HG02571 (cell line): ENCODE measurements around the gene MIEF1.

ENCODE experiments used
- ATAC-seq: cut with Tn5 transposase; IDR thresholded peaks from one replicate; pipeline ENCODE4 v1.9.1; 2021; ENCODE audit warnings: mild to moderate bottlenecking, moderate library complexity; ENCODE audit not compliant: unreplicated experiment

The MIEF1 gene

DNA sequence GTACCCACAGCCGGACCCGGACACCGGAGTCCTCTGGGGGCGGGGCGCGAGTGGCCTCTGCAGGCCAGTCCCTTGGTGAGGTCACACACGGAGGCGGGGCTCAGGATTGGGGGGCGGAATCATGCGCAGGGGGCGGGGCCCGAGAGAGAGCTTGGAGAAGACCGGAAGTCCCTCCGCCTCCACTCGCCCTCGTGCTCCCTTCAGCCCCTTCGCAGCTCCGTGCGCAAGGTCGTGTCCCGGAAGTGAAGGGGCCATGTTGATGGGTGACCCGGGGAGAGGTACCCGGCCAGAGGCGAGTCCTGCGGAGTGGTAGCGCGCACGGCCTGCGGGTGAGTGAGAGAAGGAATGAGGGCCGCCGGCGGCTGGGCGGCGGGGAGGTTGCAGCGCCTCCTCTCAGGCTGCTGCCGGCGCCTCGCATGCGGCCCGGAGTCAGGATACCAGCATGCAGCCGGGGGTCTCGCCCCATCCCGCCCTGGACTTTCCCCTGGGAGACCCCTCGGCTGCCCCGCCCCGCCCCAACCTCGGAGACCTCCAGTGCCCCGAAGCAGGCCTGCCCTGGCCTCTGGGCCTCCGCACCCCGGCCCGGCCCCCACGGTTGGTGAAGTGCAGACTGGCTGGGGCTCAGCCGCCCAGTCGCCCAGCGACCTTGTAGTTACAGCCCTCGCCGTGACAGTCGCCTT is at the start of gene MIEF1:
Gene MIEF1, plus strand, starts transcription at position 182 of the 680 bp plus-strand sequence. CDS start 9,005 bp downstream, outside the sequence.
- ATAC-seq, result peak; percentile 86

DNA sequence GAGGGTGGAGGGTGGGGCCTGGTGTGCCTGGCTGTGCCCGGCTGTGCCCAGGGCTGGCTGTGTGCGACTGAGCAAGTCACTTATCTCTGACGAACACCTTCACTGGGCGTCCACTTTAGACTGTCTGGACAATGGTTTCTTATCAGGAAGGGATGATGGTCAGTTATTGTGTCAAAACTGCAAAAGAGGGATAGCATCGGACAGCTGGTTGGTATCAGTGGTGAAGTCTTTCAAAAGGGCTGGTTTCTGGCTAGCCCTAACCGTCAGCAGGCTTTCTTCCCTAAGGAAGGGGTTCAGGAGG is 49.4 kb upstream of the MIEF1 start:
- ATAC-seq, result no peak

DNA sequence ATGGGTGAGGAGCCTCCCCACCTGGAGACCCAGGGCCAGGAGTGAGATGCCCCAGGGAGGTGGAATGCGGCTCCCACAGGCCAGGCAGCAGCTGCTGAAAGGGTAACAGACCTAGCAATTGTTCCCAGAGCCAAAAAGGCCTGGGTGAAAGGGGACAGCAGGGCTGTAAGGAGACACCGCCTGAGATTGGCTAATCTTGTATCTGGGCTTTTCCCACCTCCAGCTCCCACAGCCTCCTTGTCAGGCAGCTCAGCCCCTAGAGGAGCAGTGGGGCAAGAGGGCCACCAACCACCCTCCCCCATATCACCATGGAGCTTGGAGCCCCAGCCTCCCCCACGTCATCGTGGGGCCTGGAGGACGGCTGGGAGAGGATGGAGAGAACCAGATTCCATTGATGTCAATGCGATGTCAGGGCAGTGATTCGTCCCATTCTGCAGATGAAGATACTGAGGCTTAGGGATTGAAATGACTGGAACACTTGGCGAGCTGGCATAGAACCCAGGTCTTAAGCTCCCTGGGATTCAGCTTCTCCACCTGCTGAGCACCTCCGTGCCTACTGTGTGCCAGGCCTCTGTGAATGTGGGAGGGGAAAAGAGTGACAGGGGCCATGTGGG is 48.2 kb upstream of the MIEF1 start:
- no peak for ATAC-seq

DNA sequence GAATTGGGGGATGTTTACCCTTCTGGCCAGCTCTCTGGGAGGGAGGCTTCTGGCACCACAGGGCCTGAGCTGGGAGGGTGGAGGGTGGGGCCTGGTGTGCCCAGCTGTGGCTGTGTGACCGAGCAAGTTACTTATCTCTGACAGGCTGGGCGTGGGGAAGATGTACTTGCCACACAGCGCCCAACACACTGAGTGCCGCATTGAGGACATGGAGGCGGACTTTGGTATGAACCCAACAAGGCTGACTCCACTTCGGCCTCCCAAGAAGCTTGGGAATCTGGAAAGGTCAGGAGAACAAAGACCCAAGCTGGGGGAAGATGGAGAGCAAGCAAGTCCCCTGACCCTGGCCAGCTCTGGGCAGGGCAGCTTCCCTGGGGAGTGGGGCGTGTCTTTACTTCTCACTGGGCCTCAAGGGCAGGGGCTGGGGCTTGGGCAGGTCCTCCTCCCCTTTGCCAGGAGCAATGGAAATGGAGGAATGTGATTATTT is 47.7 kb upstream of the MIEF1 start:
- ATAC-seq, result no peak

DNA sequence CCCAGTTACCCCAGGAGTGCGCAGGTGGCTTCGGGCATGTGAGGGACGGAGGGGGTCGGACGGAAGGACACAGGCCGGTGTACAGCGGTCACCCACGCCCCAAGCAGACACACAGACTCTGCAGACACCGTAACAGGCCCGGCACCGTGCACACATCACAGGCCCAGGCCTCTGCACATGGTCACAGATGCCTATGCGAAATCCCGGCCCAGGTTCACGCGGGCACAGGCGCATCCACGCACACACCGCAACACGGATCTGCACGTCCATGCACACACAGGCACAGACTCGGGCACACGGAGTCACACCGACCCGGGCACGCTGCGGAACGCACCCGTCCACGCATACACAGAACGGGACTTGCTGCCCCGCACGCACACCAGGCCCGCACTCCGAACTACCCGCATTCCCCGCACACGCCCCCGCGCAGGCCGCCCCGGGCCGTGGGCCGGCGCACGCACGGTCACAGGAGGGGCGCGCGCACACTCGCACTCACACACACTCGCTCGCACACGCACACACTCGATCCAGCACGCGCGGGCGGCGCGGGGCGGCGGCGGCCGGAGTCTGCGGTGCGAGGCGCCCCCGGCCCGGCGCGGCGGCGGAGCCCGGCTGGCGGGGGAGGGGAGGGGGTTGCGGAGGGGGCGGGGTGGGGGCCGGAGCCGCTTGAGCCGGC is 45.4 kb upstream of the MIEF1 start, which contains the start of gene MGAT3:
Gene MGAT3, plus strand, starts transcription at position 491 of the 676 bp plus-strand sequence. CDS start 30,336 bp downstream, outside the sequence.
- ATAC-seq, result no peak

DNA sequence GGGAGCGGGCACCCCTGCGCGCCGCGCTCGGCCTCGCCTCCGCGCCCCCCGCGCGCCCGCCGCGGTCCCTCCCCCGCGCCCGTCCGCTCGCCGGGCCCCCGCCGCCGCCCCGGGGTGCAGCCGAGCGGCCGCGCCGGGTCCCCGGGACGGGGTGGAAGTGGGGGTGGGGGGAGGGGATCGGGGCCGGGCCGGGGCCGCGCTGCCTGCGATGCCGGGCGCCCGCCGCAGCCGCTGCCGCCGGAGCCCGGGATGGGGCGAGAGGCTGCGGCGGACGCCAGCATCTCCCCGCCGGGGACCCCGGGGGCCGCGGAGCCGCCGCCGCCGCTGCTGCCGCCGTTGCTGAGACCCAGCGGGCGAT is 44.9 kb upstream of the MIEF1 start:
- ATAC-seq, result no peak

DNA sequence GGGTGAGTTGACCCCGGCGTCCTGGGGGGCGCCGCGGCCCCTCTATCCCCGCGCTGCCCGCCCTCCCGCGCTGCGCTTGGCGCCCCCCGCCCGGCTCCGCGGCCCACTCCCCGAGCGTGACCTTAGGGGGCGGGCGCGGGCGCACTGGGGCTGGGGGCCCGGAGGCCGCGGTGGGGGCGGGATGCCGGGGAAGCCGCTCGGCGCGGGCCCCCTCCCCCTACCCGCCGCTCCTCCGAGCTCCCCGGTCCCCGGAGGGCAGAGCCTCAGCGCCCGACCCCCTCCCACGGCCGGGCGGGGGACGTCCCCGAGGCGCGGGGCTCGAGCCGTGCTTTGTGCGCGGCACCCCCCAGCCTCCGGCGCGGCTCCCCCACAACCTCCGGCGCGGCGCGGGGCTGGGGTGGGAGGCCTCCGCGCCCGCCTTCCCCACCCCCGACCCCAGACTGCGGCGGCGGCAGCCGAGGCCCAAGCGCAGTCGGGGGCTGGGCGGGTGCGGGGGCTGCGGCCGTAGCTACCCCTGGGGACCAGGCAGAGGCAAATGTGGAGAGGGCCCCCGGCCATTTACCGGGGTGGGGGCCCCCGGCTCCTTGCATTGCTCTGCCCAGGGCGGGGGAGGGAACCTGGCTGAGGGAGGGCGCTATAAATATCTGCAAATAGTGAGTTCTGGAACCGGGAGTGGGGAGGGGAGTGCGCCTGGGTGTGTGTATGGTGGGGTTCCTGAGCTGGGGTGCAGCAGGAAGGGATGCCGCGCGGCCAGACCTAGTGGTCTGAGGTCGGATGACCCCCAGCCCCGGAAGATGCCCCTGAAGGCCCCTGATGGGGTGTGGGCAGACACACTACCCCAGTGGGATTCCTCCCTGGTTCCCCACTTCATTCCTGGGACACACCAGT is 44.3 kb upstream of the MIEF1 start:
- no peak for ATAC-seq

DNA sequence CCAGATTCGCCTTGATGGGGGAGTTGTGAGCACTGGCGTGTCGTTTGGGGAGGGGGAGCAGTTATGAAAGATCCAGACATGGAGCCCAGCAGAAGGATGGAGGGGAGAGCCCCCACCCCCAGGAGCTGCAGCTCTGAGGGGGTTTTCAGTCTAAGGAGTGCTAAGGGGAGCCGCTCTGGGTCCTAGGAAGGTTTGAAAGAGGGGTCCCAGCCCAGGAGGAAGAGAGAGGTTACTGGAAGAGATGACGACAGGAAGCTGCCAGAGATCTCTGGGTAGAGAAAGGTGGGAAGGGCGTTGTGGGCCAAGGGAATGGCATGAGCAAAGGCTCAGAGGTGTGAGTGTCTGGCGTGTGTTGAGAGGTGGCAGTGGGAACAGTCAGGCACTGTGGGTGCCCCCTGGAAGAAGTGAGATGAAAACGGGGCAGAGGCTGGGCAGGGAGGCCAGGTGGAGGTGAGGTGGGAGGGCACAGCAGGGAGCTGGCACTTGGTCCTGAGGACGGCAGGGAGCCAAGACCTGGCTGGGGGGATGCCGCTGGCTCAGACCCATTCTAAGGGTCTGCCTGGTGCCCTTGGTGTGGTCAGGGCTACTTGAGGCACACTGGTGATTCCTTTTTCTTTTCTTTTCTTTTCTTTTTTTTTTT is 43.5 kb upstream of the MIEF1 start:
- no peak for ATAC-seq

DNA sequence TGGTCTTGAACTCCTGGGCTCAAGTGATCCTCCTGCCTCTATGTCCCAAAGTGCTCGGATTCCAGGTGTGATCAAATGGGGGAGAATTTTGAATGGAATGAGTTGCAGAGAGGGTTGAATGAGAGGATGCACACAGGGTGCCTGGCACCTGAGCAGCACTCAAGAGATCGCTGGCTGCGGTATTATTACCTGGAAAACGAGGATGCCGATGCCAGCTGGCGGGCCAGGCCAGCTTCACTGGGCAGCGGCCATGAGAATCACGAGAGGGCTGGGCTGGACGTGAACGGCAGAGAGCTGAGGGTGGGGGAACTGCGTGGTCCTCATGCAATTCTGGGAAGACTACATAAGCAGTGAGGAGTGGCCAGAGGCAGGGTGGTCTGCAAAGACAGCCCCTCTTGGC is 42.4 kb upstream of the MIEF1 start:
- ATAC-seq, result no peak

DNA sequence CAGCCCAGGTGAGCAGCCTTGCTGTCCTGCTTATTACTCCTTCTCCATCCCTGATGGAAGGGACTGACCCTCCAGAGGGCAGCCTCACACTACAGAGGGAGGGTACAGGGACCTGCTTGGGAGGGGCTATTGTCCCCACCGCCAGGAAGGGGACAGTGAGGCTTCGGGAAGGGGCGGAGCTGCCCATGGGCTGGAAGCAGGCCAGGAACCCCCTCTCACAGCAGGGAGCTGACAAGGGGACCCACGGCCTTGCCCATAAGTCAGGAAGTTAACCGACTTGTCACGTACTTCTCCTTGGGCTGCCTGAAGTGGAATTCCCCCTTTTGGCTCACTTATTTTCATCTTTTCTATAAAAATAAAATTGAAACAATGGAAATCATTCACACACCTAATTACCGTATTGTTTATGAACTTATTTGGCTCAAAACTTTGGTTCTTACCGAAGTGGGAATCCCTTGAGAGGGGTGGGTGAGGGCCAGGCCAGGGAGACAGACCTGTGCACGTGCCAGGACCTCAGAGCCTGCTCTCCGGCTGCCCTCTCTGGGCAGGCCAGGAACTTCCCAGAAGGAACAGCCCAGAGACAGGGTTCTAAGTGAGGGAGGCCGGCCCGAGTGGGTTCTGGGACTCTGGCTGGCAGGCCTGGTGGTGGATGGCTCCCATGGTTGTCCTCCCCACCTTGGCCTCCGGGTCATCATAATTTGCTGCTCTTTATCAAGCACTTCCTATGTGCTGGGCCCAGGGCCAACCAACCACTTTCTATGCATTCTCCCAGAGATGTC is 39.5 kb upstream of the MIEF1 start:
- ATAC-seq, result no peak

DNA sequence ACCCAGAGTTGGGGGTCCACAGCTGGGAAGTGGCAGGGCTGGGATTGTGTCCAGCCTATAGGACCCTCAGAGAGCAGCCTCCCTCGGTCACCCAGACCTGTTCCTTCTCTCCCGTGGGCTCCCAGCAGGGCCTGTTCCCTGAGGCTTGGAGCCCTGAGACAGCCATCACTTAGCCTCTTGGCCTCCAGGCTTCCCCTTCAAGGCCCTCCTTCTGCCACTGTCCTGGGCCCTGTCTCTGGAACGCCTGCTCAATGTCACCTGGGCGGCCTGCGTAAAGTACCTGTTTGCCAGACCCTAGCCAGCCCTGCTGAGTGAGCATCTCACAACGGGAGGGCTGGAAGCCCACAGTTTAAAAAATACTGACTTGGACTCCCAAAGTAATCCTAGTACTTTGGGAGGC is 38.8 kb upstream of the MIEF1 start:
- ATAC-seq, result no peak

DNA sequence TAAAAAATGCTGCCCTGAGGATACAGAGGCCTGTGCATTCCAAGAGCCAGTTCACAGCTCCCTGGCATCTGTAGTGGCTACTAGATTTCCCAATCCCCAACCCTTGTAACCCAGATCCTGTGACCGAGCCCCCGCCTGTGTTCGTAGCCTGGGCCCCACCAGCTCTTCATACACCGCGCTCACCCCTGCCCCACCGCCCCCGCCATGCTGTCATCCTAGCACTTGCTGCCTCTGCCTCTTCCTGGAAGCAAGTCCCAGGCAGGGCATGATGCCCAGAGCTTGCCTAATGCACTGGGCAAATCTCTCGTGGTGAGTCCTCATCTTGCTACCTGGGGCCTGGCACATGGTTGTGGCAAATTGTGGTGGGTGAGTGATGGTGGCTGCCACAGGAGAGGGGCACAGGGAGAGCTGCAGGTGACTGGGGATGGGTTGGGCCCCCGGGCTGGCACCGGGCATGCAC is 38.1 kb upstream of the MIEF1 start:
- ATAC-seq, result no peak

DNA sequence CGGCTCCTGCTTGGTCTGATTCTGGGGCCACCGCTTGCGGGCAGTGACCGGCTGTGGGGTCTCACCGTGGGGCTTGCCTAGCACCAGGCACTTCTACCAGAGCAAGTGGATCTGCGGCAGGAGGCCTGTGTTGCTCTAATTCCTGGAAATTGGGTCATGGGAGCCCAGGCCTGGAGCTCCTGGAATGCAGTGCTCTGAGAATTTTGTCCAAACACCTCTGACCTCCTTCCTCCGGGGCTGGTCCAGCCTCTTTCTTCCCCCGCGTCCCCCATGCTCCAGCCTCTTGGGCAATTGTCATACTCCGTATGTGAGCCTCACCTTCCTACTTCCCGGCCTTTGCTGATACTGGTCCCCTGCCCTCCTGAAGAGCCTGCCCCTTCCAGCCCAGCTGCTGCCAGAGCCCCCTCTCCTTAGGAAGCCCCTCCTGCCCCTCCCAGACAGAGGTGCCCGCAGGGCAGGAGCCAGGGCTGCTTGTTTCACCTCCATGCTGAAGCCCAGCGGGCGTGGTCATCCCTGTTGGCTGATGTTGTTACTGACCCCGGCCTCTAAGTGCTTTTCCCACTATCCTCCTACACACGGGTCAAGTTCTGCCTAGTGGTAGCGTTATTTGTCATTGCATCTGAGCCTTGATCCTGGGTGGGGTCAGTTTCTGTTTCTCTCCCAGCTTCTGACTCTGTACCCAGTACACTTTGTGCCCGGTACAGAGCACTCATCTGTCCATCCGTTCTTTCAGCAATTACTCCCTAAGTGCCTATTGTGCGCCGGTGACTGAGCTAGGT is 35.7 kb upstream of the MIEF1 start:
- ATAC-seq, result no peak

DNA sequence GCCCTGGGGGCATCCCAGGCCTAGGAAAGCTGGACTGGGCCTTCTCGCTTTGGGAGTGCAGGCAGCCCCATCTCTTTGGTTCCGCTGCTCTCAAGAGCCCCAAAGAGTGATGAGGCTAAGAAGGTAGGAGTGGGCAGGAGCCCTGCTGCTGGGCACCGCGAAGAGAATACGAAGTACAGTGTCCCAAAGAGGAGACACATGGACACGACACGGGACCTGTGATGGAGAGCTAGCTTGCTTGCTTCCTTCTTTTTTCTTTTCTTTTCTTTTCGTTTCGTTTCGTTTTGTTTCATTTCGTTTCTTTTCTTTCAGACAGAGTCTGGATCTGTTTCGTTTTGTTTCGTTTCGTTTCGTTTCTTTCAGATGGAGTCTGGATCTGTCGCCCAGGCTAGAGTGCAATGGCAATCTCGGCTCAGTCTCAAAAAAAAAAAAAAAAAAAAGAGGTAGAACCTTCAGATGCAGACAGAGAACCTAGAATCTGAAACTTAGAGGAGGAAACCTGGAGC is 34.6 kb upstream of the MIEF1 start:
- ATAC-seq, result no peak

DNA sequence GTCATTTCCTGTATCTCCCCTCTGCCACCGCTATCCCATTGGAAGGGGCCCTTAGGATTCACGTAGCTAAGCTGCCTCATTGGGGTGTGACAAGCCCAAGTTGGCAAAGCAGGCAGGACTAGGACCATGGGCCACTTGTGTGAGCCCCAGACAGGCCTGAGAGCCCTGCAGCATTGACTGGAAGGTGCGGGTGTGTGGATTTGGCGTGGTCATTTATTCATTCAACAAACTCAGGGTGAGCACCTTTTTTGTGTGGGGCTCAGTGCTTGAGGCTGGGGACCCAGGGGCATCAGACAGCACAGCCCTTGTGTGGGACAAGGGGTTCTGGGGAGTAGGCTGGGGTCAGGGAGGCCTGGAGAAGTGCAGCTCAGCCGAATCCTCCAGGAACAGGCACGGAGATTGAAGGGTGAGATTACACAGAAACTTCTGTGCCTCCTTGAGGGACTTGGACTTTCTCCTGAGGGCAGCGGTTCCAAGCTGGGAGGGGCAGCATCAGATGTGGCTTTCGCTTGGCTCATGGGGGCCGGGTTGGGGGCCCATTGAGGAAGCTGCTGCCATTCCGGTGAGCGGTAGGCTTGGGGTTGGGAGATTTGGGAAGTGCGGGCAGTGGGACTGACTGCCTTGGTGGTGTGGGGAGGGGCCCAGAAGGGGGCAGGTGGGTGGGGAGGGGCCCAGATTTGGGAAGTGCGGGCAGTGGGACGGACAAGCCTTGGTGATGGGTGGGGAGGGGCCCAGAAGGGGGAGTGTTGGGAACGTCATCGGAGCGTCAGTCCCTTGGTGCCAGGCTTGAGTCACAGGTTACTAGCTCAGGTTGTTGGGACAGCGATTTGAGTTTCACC is 33.4 kb upstream of the MIEF1 start:
- no peak for ATAC-seq

DNA sequence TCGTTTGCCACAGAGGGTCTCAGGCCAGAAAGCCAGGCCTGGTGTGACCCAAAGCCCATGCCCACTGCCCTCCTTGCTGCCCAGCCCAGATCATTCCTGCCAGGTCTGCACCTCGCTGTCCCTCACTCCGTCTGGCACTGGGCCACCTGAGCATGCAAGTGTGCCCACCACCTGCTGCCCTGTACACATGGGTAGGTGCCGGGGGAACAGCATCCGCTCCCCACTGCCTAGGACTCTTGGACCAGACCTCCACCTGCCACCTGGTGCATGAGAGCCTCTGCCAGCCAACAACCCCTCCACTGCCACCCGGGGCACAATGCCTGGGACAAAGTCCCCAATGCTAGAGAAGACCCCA is 32.8 kb upstream of the MIEF1 start:
- ATAC-seq, result no peak

DNA sequence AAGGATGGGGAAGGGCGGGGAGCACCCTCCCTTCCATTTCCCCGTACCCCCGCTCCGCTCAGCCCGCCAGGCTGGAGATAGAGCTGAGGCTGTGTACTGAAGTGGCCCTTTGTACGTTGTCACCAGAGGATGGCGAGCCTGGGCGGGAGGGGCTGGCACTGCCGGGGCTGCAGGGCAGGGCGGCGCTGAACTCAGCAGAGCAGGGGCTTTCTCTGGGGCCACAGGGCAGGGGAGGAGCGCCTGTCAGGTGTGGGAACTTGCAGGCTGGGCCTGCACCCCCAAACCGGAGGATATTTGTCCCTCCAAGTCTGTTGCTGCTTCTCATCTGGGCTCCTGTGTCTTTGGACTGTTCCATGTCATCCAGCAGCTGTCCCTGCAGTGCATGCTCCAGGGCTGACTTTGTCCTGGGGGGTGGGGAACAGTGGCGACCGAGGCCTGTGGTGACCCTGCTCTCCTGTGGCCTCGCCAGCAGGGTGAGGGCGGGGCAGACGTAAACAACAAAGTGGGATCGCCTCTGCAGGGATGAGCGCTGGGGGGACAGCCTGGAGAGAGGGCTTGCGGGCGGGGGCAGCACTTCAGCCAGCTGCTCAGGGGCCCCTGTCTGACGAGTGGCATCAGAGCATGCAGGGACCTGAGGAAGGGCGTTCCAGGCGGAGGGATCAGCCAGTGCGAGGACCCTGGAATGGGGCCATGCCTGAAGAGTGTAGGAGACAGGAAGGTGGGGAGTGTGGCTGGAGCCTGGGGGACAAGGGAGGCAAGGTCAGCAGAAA is 32.2 kb upstream of the MIEF1 start:
- no peak for ATAC-seq
